Left forelimb (tissue), 1 donor: ENCODE results near the gene CILP2.
A peak's percentile ranks its signal among the peaks of the same experiment; 100 is the strongest.

ENCODE experiments used
- DNase-seq: peaks from one replicate; pipeline ENCODE4 v3.0.0-alpha.2; 2018; ENCODE audit warnings: low spot score

CILP2 gene

GRCh38 chr19:19538061-19538784 is at the start of gene CILP2:
TSS of gene CILP2 (plus strand) at chr19:19538265. CDS start at chr19:19538350, 85 bp downstream.
- no peak for DNase-seq

- DNase-seq, result peak; percentile 83
Measured at GRCh38 chr19:19488875-19489690, 49.0 kb upstream of the CILP2 start.

GRCh38 chr19:19489804-19490204 is 48.3 kb upstream of the CILP2 start:
- no peak for DNase-seq

- peak; percentile 82 for DNase-seq
Measured at GRCh38 chr19:19490214-19490968, 47.7 kb upstream of the CILP2 start.

- no peak for DNase-seq
Measured at GRCh38 chr19:19491321-19492025, 46.6 kb upstream of the CILP2 start.

GRCh38 chr19:19492026-19492610 is 45.9 kb upstream of the CILP2 start:
- no peak for DNase-seq

GRCh38 chr19:19493841-19494546 is 44.1 kb upstream of the CILP2 start:
- DNase-seq, result no peak

- DNase-seq, result no peak
Measured at GRCh38 chr19:19495614-19496603, 42.2 kb upstream of the CILP2 start.

GRCh38 chr19:19498255-19498991 is 39.6 kb upstream of the CILP2 start:
- DNase-seq, result no peak

GRCh38 chr19:19499272-19499995 is 38.6 kb upstream of the CILP2 start:
- no peak for DNase-seq

- no peak for DNase-seq
Measured at GRCh38 chr19:19500975-19501644, 37.0 kb upstream of the CILP2 start.

- no peak for DNase-seq
Measured at GRCh38 chr19:19501798-19502197, 36.3 kb upstream of the CILP2 start.

- no peak for DNase-seq
Measured at GRCh38 chr19:19502281-19502680, 35.8 kb upstream of the CILP2 start.

GRCh38 chr19:19502808-19503602 is 35.1 kb upstream of the CILP2 start:
- no peak for DNase-seq

GRCh38 chr19:19504754-19505668 is 33.1 kb upstream of the CILP2 start:
- DNase-seq, result no peak
